EH (cell line): ENCODE data around the gene RNF144A.
"Not testable (repeated sequence)": the region's sequence is repeated elsewhere in the genome, so short reads cannot be mapped to it uniquely, and the experiment has no call there.

Source experiments
- DNase-seq: peaks from one replicate; pipeline ENCODE4 v3.0.0-alpha.2; 2015; ENCODE audit warnings: low read depth

Gene RNF144A

DNA sequence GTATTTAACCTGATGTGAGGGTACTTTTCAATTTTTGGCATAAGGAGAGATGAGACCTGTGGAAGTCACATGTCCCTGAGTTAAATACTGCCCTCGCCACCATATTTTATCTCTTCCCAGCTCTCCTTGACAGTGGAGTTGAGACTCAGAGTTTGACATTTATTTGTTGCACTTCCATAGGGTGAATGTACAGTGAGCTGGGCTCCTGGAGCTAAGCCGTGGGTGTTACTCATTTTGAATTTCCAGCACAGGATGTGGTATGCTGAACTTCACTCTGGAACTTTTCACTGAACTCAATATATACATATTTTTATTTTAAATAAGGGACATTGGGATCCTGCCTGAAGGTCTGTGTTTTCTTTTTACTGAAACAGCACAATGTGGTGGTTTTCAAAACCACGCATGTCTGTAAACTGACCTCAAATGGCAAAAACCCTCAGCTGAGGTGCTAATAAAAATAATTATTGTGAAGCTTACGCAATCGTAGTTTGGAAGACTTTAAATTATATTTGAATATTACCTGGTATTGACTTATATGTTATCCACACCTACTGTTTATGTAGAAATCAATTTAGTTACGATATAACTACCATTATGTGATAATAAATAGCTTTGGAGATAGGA lies 12.1 kb downstream of the RNF144A start:
- DNase-seq = no peak

DNA sequence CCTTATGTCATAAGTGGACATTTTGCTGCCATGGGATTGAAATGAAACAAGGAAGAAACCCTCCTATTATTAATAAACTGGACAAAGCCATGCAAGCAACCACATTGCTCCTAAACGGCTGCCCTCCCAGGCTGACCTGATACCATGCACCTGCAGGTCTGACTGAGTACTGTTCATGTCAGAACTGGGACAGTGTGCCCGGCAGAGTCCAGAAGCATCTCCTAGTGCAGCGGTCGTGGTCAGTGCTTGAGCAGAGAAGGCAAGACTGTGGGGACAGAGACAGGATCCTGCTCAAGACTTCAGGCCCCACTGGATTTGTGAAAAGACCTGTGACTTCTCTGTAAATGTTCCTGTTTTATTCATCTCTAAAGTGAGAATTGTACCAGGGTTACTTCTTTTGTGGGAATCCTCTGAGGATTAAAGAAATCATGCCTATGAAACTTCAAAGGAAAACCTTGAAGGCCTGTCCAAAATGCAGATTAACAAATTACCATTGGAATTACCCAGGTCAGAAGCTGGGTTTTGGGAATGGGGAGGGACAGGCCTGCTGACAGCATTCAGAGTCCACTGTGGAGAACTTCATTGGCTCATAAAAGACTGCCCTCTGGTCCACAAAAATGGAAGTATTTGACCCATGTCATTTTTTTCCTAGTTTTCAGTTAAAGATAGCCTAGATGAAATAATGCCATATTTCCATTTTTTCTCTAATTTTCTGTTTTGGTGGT lies 13.9 kb downstream of the RNF144A start:
- DNase-seq = no peak

- no peak for DNase-seq
Measured at GRCh38 chr2:6931753-6932152, 14.5 kb downstream of the RNF144A start.

DNA sequence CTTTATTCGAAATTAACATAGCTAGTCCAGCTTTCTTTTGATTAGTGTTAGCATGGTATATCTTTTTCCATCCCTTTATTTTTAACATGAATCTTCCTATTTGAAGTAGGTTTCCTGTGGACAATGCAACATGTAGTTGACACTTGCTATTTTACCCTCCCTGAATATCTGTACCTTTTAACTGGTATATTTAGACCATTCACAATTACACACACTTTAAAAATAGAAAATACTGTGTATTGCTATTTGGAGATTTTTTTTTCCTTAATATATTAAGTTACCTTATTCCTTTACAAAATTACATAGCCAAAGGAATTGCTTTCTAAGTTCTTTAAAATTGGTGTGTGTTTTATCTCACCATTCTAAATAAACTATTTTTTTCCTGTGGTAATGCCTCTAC lies 15.0 kb downstream of the RNF144A start:
- no peak for DNase-seq

GRCh38 chr2:6932828-6933227 lies 15.6 kb downstream of the RNF144A start:
- DNase-seq = no peak

GRCh38 chr2:6933911-6934310 lies 16.7 kb downstream of the RNF144A start:
- DNase-seq = no peak

- DNase-seq = no peak
Measured at GRCh38 chr2:6934345-6934744, 17.1 kb downstream of the RNF144A start.

DNA sequence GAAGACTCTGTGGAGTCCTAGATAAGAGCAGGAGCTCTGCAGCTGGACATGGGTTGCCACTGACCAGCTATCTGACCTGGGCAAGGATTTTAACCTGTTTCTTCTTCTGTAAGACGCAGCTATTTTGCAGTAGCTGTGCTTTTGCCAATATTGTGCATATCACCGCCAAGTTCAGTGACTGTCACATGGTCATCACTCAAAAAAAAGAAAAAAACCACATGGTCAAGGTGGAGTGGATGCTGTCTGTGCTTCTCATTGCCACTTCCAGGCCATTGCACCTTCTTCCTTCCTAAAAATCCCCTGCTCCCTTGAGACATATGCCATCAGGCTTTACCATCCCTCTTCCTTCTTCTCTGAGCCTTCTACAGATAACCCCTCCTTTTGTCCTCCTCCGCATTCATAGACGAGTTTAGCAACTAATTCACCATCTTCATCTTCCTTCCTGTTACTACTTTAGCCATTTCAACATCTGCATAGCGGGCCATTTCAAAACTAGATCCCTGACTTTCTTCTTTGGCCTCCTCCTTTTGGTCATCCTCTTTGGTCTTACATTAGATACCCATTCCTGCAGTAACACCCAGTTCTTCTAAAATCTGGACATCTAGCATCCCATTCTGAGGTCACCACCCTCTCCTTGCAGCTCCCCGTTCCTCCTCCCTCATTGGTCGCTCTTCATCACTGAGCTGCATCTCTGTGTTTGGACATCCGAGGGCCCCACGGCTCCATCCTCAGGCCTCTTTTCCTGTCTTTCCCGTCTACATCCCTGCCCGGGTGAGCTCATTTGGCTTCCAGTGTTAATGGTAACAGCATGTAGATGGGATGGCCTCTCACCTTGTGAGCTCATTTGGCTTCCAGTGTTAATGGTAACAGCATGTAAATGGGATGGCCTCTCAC lies 17.8 kb downstream of the RNF144A start:
- DNase-seq = no peak

DNA sequence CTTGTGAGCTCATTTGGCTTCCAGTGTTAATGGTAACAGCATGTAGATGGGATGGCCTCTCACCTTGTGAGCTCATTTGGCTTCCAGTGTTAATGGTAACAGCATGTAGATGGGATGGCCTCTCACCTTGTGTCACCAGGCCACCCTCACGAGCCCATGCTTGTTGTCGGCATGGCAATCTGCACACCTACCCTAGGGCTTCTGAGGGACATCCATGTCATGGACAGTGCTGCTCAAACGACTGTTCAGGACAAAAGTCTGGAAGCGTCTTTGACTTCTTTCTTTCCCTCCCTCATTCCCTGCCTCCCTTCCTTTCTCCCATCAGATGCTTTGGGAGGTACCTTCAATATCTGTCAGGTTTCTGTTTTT lies 18.4 kb downstream of the RNF144A start:
- not testable (repeated sequence) for DNase-seq

DNA sequence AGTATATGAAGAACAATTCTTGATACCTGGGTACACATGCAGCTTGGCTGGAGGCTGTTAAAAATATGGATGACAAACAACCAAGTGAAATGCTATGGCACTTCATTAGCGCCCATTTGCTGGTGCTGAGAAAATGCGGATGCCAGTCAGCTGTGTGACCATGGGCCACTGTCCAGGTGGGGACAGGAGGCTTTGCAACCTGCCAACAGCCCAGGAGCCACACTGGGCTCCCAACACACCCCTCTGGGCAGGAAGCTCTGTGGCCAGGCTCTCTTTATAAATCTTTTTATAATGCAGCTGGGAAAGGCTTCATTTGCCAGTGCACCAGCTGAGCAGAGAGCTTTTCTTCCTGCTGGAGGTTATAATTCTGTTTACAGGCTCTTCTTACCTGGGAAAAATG lies 19.9 kb downstream of the RNF144A start:
- no peak for DNase-seq

GRCh38 chr2:6937582-6937981 lies 20.4 kb downstream of the RNF144A start:
- DNase-seq = no peak

DNA sequence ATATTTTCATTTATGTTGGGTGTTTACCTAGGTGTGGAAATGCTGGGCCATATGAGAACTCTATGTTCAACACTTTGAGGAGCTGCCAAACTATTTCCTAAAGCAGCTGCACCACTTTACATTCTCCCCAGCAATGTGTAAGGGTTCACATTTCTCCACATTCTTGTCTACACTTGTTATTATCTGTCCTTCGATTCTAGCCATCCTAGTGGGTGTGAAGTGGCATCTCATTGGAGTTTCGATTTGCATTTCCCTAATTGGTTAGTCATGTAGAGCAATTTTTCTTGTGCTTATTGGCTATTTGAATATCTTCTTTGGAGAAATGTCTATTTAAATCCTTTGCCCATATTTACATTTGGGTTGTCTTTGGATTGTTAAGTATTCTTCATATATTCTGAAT lies 21.9 kb downstream of the RNF144A start:
- DNase-seq = no peak

GRCh38 chr2:6940820-6941219 lies 23.6 kb downstream of the RNF144A start:
- no peak for DNase-seq

DNA sequence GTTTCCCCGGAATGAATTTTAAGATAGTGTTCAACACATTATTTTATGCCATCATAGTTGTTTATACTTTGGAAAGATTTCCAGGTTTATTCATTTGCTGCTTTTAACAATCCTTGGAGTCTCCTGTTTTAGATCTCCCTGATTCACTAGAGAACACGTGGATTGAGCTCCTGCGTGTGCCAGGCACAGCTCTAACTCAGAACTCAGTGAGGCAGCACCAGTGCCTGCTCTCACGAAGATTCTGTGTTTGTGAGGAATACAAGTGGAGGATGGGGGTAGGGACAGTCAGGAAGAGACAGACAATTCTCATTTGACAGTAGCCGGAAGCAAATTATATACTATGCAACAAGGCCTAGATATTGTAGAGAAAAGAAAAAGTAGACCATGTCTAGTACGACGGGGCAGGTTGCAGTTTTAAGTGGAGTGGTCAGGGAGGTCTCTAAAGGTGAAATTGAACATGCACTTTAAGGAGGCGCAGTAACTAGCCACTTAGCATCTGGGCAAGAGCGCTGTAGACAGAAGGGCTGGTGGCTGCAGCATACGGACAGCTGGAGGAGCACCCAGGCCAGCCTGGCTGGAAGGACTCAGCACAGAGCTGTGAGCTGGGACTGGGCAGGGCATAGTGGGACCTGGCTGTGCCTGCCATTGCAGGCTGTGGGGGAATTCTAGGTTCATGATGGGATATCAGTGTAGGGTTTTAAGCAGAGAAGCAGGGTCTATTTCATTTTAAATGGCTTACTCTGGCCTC lies 24.3 kb downstream of the RNF144A start:
- no peak for DNase-seq

DNA sequence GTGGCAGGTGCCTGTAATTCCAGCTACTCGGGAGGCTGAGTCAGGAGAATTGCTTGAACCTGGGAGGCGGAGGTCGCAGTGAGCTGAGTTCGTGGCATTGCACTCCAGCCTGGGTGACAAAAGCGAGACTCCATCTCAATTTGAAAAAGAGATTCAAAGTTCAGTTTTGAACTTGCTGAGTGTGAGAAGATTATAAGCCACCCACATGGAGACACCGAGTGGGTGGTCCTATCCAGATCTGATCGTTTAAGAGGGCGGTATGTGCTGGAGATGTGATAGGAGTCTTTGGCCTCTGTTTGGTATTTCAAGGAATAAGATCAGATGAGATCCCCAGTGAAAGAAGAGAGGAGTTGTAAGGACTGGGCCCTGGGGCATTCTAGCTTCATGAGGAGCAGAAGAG lies 25.6 kb downstream of the RNF144A start:
- no peak for DNase-seq

DNA sequence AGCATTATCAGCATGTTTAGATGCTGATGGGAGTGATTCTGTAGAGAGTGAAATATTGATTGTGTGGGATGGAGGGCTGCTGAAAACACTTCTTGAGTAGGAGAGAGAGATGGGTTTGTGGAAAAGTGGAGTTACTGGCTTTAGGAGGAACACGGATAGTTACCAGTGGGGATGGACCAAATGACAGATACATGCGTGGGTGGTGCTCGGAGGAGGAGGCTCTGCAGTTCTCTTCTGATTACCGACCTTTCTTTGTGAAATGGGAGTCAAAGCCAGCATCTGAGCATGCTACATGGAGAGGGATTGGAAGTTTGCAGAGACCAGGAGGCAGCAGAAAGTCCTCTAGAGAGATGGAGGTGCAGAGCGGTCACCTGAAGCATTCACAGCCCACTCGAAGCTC lies 26.3 kb downstream of the RNF144A start:
- no peak for DNase-seq

- DNase-seq = no peak
Measured at GRCh38 chr2:6943971-6944370, 26.8 kb downstream of the RNF144A start.

DNA sequence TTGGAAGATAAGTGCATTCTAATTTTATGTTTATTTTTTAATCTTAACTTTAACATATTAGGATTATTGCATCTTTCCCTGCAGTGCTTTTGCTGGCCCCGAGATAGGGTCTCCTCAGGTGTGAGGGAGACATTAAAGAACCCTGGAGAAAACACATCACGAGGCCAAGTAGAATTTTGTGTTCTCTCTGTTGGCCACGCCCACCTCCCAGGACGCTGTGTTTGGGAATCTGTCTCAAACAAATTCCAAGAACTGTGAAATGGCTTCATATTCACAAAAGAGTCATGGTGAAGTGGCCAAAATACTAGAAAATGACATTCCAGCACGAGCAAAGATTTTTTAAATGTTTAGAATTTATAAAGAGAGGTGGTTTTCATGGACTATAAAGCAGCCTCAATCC lies 27.3 kb downstream of the RNF144A start:
- DNase-seq = no peak

DNA sequence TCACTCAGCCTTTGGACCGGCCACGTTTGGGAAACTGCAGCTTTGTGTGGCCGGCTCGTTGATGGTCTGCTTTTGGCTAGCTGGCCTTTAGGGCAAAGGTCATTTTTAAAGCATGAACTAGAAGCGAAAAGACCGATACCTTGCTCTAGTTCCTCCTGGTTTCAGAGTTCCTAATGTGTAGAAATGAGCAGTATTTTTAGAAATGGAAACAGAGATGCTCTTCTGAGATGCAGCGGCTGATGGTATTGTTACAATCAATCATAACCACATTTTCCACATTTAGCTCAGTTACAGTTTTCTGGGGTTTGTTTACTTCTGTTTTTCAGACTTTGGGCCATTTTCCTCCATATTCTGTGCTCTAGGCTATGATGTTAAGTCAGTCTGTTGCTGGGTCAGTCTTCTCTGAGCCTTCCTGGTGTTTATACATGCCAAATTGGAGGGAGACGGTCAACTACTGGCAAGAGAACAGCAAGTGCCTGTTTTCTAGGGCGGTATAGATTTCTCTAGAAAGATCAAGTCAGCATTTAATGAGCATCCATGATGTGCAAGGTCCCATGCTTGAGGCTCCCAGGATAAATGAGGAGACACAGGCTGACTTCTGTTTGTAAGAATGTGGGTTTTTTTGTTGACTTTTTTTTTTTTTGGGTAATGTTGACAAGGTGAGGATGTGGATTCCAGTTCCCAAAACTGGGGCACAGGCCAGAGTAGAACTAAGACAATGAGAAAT lies 28.0 kb downstream of the RNF144A start:
- no peak for DNase-seq

GRCh38 chr2:6945821-6946220 lies 28.6 kb downstream of the RNF144A start:
- DNase-seq = no peak

DNA sequence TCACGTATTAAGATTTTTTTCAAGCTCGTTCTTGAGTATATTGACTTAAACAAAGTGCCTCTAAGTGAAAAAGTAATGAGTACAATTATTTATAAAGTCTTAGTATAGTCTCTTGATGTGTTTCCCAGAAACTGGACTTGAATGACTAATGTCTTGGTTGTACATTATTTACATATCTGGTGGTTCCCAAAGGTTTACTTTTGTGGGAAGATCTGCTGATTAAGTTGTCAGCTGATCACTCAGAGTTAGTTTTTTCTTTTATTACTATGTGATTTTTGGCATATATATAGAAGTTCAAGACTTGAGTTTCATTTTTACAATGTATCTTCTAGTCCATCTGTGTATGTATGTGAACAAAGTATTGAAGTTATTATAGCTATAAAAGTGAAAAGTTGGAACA lies 29.5 kb downstream of the RNF144A start:
- DNase-seq = peak; percentile 81
